Adipocyte (in vitro differentiated cells): Measurements from ENCODE around the gene TMEM200B.

Experiments used
- DNase-seq: peaks from one replicate; pipeline ENCODE4 v3.0.0-alpha.2; 2015; ENCODE audit warnings: low read depth
- H3K27me3 ChIP-seq: replicated peaks from 2 replicates; pipeline ENCODE4 v1.7.0; 2013; ENCODE audit warnings: mild to moderate bottlenecking, low read length, moderate library complexity; ENCODE audit not compliant: control insufficient read depth, insufficient read depth
- H3K36me3 ChIP-seq: 2 replicates; pipeline ENCODE4 v1.7.0; 2013; ENCODE audit warnings: low read length, mild to moderate bottlenecking, moderate library complexity; ENCODE audit not compliant: control insufficient read depth, insufficient read depth, severe bottlenecking
- H3K4me1 ChIP-seq: 2 replicates; pipeline ENCODE4 v1.7.0; 2013; ENCODE audit warnings: mild to moderate bottlenecking, low read length, moderate library complexity; ENCODE audit not compliant: control insufficient read depth, insufficient read depth
- H3K4me3 ChIP-seq: 2 replicates; pipeline ENCODE4 v1.7.0; 2013; ENCODE audit warnings: mild to moderate bottlenecking, low read length, moderate library complexity
- H3K9ac ChIP-seq: 2 replicates; pipeline ENCODE4 v1.7.0; 2013; ENCODE audit warnings: mild to moderate bottlenecking, low read length, moderate library complexity
- H3K9me3 ChIP-seq: 2 replicates; pipeline ENCODE4 v1.7.0; 2013; ENCODE audit warnings: mild to moderate bottlenecking, low read length, moderate library complexity; ENCODE audit not compliant: control insufficient read depth

The TMEM200B gene

DNA sequence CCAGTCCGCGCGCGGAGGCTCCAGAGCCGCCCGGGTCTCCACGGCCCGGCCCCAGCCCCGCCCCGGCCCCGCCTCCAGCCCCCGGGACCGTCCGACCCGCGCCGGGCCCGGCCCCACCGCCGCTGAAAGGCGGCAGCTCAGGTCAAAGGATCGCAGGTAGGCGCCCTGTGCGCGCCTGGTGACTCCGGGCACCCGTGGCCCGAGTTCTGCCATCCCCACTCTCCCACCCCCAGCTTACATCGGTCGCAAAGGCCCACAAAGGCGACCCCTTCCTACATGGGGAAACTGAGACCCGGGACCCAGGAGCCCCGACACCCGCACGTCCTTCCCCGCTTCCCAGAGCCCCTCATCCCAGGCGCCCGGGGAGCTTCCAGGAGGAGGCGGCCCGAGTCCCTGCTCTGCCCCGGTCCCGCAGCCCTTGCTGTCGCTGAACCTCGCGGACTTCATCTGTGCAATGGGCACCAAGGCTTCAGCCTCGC is at the start of gene TMEM200B:
TMEM200B (minus strand) TSS at position 17 of the 479 bp plus-strand sequence. CDS start 2,075 bp downstream, outside the sequence.
- peak; percentile 56 for DNase-seq
- H3K4me1 ChIP-seq = peaks cover 21% of the 10 kb centered on the region
- H3K9me3 ChIP-seq = no peaks in the 10 kb centered on the region
- peak within 1 kb of the TSS; percentile 98 for H3K9ac ChIP-seq
- no peaks in the 10 kb centered on the region for H3K36me3 ChIP-seq
- no peaks in the 10 kb centered on the region for H3K27me3 ChIP-seq
- peak within 1 kb of the TSS; percentile 87 for H3K4me3 ChIP-seq

DNA sequence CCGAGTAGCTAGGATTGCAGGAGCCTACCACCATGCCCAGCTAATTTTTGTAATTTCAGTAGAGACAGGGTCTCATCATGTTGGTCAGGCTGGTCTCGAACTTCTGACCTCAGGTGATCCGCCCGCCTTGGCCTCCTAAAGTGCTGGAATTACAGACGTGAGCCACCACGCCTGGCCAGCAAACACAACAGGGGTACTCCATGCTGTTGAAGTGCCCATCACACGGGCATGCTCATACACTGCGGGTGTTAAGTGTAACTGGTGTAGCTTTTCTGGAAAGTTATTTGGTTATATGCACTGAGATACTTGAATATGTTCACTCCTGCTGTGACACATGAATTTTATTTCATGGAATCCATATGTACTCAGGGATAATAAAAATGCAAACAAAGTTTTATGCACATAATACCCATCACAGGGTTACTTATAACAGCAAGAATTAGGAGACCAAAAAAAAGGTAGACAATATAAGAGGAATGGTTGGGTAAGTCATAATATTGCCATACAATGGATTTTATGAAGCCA is 48.8 kb upstream of the TMEM200B start:
- DNase-seq = no peak
- no peak overlapping the region for H3K9ac ChIP-seq
- H3K27me3 ChIP-seq = no peaks in the 10 kb centered on the region
- H3K36me3 ChIP-seq = peaks cover 14% of the 10 kb centered on the region
- H3K9me3 ChIP-seq = no peaks in the 10 kb centered on the region
- H3K4me3 ChIP-seq = no peak overlapping the region
- peaks cover 44% of the 10 kb centered on the region for H3K4me1 ChIP-seq

DNA sequence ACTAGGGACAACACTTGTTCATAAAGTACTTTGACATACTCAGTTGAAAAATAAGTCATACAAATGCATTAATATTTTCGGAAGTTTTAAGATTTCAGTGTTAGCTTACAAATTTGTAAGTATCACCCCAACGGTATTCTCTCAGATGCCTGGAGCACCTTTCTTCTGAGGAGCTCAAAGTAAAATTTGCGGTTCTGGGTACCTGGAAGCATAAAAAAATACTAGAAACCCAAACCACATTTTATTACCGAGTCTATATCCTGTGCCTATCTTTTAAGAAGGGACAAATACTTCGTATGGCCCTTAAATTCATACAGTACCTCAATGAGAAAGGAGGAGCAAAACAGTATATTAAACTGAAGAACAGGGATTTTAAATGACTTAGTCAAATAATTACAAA is 47.8 kb upstream of the TMEM200B start:
- peaks cover 38% of the 10 kb centered on the region for H3K4me1 ChIP-seq
- peak overlapping the region; percentile 39 for H3K4me3 ChIP-seq
- no peak for DNase-seq
- no peaks in the 10 kb centered on the region for H3K27me3 ChIP-seq
- peaks cover 21% of the 10 kb centered on the region for H3K36me3 ChIP-seq
- H3K9me3 ChIP-seq = no peaks in the 10 kb centered on the region
- no peak overlapping the region for H3K9ac ChIP-seq

DNA sequence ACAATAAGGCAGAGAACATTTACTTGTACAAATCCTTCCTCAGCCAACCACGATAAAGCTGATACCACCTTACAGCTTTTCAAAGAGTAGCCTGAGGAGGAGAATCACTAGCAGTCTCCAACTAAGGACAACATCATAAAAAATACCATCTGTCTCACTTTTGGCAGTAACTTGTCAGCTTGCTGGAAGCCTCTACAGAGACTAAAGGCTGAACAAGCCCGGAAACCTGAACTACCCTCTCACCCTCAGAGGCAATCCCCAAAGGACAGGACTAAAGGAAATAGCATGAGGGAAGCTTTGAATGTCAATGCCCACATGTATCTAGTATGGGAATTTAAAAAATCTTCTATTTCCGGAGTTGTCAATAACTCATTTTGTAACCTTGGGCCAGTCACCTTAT is 47.4 kb upstream of the TMEM200B start:
- Histone ChIP-seq H3K9me3 (no peaks in the 10 kb centered on the region), H3K27me3 (no peaks in the 10 kb centered on the region), H3K36me3 (peaks cover 26% of the 10 kb centered on the region), H3K4me3 (peak overlapping the region; percentile 39), H3K4me1 (peaks cover 38% of the 10 kb centered on the region), H3K9ac (no peak overlapping the region)
- peak; percentile 38 for DNase-seq

DNA sequence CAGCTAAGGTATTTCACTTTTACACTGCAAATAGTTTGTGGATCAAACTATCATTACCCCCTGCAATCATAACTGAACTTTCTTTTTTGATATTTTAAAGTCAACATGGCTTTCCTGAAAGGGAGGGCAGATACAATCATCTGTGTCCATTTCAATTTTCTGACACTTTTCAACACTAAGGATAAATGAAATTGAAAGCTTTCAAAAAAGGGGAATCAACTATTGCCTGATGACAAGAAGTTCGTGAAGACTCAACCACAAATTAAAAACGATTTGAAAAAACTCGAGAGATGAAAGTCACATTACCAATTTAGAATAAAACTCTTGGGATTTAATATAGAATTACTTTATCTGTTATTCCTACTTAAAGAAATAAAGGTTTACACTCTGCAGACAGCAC is 46.3 kb upstream of the TMEM200B start:
- Histone ChIP-seq H3K4me3 (no peak overlapping the region), H3K4me1 (peaks cover 43% of the 10 kb centered on the region), H3K27me3 (no peaks in the 10 kb centered on the region), H3K9me3 (no peaks in the 10 kb centered on the region), H3K36me3 (peaks cover 37% of the 10 kb centered on the region), H3K9ac (no peak overlapping the region)
- no peak for DNase-seq

DNA sequence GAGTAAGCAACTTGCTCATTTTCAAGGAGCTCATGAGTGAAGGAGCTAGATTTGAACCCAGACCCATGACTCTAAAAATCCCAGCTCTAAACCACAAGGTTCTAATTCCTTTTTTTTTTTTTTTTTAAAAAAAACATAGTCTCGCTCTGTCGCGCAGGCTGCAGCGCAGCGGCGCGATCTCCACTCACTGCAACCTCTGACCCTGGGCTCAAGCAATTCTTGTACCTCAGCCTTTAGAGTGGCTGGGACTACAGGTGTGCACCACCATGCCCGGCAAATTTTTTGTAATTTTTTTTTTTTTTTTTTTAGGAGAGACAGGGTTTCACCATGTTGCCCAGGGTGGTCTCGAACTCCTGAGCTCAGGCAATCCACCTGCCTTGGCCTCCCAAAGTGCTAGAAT is 44.2 kb upstream of the TMEM200B start:
- no peak for DNase-seq
- no peaks in the 10 kb centered on the region for H3K9me3 ChIP-seq
- H3K27me3 ChIP-seq = no peaks in the 10 kb centered on the region
- H3K9ac ChIP-seq = no peak overlapping the region
- H3K36me3 ChIP-seq = peaks cover 55% of the 10 kb centered on the region
- H3K4me1 ChIP-seq = peaks cover 45% of the 10 kb centered on the region
- no peak overlapping the region for H3K4me3 ChIP-seq

DNA sequence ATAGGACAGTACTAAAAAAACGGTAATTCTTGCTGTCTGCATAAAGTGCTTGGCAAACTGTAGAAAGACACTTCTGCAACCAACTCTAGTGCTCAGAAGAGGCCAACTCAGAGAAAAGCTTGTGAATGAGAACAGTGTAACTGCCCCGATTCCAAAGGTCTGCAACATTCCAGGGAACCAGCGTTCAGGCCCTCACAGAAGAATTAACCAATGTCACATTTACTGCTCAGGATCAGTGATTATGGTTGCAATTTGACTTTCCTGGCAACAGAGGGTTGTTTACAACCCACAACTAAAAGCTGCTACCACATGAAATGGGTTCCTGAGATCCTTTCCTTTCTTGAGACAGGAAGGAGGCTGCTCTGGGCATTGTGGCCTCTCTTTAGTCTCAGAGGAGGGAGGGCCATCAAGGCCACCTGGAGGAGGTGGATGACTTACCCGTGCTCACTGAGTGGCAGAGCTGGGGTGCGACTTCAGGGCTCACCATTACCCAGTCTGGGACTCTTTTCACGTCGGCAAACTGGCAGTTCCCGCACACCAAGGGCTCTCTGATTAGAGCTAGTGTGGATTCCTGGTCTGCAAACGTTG is 42.7 kb upstream of the TMEM200B start:
- Histone ChIP-seq H3K27me3 (no peaks in the 10 kb centered on the region), H3K9ac (peak overlapping the region; percentile 19), H3K9me3 (no peaks in the 10 kb centered on the region), H3K4me3 (no peak overlapping the region), H3K4me1 (peaks cover 51% of the 10 kb centered on the region), H3K36me3 (peaks cover 63% of the 10 kb centered on the region)
- no peak for DNase-seq

DNA sequence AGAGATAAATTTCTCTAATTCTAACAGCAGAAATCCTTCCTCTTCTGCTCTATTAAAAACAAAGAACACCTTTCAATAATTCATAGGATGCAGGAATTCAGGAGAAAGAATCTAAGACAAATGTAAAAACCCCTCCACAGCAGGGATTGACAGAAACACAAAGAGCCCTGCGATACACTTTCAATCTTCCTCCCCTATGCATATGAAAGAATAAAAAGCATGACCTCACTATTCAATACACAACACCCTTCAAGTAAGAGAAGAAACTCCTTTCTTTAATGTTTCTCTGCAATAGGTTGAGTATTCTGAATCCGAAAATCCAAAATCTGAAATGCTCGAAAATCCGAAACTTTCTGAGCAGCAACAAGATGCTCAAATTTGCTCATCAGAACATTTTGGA is 40.9 kb upstream of the TMEM200B start:
- H3K4me3 ChIP-seq = no peak overlapping the region
- peaks cover 79% of the 10 kb centered on the region for H3K36me3 ChIP-seq
- H3K9ac ChIP-seq = no peak overlapping the region
- no peak for DNase-seq
- peaks cover 33% of the 10 kb centered on the region for H3K4me1 ChIP-seq
- no peaks in the 10 kb centered on the region for H3K27me3 ChIP-seq
- no peaks in the 10 kb centered on the region for H3K9me3 ChIP-seq

DNA sequence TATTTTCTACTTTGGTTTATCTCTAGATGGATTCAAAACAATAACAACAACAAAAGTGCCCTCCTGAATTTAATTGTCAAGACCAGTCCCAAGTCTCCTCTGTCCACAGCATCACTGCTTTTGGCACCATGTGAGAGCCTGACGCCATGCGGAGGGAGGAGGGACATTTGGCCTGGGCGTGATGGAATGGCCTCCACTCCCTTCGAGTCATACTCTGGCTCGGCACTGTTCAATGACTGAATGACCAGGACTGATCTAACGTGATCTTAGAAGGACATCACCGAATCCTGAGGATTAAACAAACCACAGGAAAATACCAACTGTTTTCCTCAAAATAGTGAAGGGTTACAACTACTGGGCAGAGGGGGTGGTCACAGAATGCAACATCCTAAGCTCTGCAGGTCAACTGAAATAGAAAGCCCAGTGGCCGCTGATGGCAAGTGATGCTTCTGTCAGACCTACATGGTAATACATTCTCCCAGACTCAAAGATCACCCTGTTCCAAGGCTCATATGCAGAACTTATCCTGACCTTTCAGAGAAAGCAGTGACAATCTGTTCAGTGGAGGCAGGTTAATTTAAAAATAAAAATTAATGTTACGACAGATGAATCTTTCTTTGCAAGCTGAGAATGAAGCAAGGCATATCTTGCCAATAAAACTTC is 38.9 kb upstream of the TMEM200B start:
- Histone ChIP-seq H3K4me3 (no peak overlapping the region), H3K9ac (no peak overlapping the region), H3K9me3 (no peaks in the 10 kb centered on the region), H3K4me1 (peaks cover 29% of the 10 kb centered on the region), H3K36me3 (peaks cover 91% of the 10 kb centered on the region), H3K27me3 (no peaks in the 10 kb centered on the region)
- no peak for DNase-seq

DNA sequence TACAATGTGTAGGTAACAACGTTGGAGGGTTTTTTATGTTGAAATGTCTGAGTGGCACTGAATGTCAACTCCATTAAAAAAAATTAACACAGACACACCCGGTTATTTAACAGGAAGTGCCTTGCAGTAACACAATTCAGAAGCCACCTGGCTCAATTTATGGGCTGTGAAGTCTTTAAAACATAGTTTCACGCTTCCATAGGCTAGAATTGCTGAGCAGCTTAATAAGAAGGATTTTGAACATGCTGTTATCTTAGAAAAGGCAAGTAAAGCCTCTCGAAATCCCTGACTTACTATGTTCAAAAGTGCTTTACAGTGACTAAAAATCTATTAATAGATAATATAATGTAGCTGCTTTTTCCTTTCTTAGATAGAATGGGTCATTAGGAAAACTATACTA is 38.3 kb upstream of the TMEM200B start:
- no peak overlapping the region for H3K9ac ChIP-seq
- peaks cover 92% of the 10 kb centered on the region for H3K36me3 ChIP-seq
- DNase-seq = no peak
- peaks cover 29% of the 10 kb centered on the region for H3K4me1 ChIP-seq
- no peaks in the 10 kb centered on the region for H3K27me3 ChIP-seq
- no peak overlapping the region for H3K4me3 ChIP-seq
- no peaks in the 10 kb centered on the region for H3K9me3 ChIP-seq

DNA sequence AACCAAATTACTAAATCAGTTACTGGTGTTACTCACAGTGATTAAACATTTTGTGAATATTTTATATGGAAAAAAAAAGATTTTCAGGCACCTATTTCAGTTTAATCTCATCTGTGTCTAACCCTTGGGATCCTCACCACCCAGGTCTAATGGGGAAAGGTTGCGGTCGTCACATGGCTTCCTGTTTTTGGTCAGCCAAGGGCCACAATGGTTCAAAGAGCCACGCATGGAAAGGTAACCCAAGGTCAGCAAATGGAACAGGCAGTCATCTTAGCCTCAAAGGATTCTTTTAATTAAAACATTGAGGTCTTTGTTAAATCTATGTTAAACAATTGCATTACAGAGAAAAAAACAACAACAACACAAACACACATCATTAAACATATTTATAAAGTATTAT is 36.1 kb upstream of the TMEM200B start:
- no peak overlapping the region for H3K9ac ChIP-seq
- no peak overlapping the region for H3K4me3 ChIP-seq
- H3K9me3 ChIP-seq = no peaks in the 10 kb centered on the region
- peaks cover 92% of the 10 kb centered on the region for H3K36me3 ChIP-seq
- DNase-seq = no peak
- no peaks in the 10 kb centered on the region for H3K27me3 ChIP-seq
- peaks cover 13% of the 10 kb centered on the region for H3K4me1 ChIP-seq
